Ishikawa (cell line): ENCODE results near the gene CMTM2.

Experiments
- CEBPB ChIP-seq: IDR thresholded peaks from 2 replicates; pipeline ENCODE4 v1.6.1; 2012
- EGR1 ChIP-seq: IDR thresholded peaks from 2 replicates; pipeline ENCODE4 v1.6.1; 2012
- EP300 ChIP-seq: IDR thresholded peaks from 2 replicates; pipeline ENCODE4 v1.6.1; 2012; ENCODE audit warnings: borderline replicate concordance
- FOXM1 ChIP-seq: IDR thresholded peaks from 2 replicates; pipeline ENCODE4 v1.6.1; 2012; ENCODE audit warnings: low read depth, borderline replicate concordance
- NFIC ChIP-seq: IDR thresholded peaks from 2 replicates; pipeline ENCODE4 v1.6.1; 2012
- RAD21 ChIP-seq: IDR thresholded peaks from 2 replicates; pipeline ENCODE4 v1.6.1; 2012; ENCODE audit warnings: low read depth
- TAF1 ChIP-seq: IDR thresholded peaks from 2 replicates; pipeline ENCODE4 v1.6.1; 2012; ENCODE audit warnings: low read depth, mild to moderate bottlenecking
- USF1 ChIP-seq: IDR thresholded peaks from 2 replicates; pipeline ENCODE4 v1.6.1; 2012
- YY1 ChIP-seq: IDR thresholded peaks from 2 replicates; pipeline ENCODE4 v1.6.1; 2012; ENCODE audit warnings: low read depth
- ZBTB7A ChIP-seq: IDR thresholded peaks from 2 replicates; pipeline ENCODE4 v1.6.1; 2012; ENCODE audit warnings: low read depth
- TF ChIP-seq, protein P1 (sequence below): IDR thresholded peaks from 2 replicates; pipeline ENCODE4 v1.6.1; 2012
- TF ChIP-seq, protein P2 (sequence below): IDR thresholded peaks from 2 replicates; pipeline ENCODE4 v1.6.1; 2012; ENCODE audit warnings: low read depth, mild to moderate bottlenecking

- TF ChIP-seq RAD21 (no peak), EP300 (no peak), FOXM1 (no peak), TAF1 (no peak), ZBTB7A (no peak), USF1 (no peak), NFIC (no peak), CEBPB (no peak), YY1 (no peak), EGR1 (no peak)
- TF ChIP-seq, protein P1, sequence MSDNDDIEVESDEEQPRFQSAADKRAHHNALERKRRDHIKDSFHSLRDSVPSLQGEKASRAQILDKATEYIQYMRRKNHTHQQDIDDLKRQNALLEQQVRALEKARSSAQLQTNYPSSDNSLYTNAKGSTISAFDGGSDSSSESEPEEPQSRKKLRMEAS = no peak
- TF ChIP-seq, protein P2, sequence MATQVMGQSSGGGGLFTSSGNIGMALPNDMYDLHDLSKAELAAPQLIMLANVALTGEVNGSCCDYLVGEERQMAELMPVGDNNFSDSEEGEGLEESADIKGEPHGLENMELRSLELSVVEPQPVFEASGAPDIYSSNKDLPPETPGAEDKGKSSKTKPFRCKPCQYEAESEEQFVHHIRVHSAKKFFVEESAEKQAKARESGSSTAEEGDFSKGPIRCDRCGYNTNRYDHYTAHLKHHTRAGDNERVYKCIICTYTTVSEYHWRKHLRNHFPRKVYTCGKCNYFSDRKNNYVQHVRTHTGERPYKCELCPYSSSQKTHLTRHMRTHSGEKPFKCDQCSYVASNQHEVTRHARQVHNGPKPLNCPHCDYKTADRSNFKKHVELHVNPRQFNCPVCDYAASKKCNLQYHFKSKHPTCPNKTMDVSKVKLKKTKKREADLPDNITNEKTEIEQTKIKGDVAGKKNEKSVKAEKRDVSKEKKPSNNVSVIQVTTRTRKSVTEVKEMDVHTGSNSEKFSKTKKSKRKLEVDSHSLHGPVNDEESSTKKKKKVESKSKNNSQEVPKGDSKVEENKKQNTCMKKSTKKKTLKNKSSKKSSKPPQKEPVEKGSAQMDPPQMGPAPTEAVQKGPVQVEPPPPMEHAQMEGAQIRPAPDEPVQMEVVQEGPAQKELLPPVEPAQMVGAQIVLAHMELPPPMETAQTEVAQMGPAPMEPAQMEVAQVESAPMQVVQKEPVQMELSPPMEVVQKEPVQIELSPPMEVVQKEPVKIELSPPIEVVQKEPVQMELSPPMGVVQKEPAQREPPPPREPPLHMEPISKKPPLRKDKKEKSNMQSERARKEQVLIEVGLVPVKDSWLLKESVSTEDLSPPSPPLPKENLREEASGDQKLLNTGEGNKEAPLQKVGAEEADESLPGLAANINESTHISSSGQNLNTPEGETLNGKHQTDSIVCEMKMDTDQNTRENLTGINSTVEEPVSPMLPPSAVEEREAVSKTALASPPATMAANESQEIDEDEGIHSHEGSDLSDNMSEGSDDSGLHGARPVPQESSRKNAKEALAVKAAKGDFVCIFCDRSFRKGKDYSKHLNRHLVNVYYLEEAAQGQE = no peak
Observed at GRCh38 chr16:66587881-66588600, 8.8 kb downstream of the CMTM2 start.
